Stimulated activated CD8-positive, alpha-beta memory T cell treated with anti-CD3 and anti-CD28 coated beads, Interleukin-7, amount 100 ng/mL, for 48 hours (primary cell): ENCODE measurements around the gene CHST5.
"Not testable (repeated sequence)": the region's sequence is repeated elsewhere in the genome, so short reads cannot be mapped to it uniquely, and the experiment has no call there.

Experiments used
- DNase-seq, 2 donors: peaks; one replicate each; pipeline ENCODE4 v3.0.0-alpha.2; 2020; ENCODE audit warnings: low read depth in 1 of 2; ENCODE audit errors: extremely low read depth in 1 of 2

CHST5 gene

GRCh38 chr16:75552951-75553350 is 17.0 kb upstream of the CHST5 start:
- DNase-seq: no peak

- no peak for DNase-seq
These were observed 14.3 kb upstream of the CHST5 start for GRCh38 chr16:75550211-75550662.

GRCh38 chr16:75548456-75548855 is 12.5 kb upstream of the CHST5 start:
- not testable (repeated sequence) for DNase-seq

- DNase-seq: no peak
These were observed 10.4 kb upstream of the CHST5 start for GRCh38 chr16:75546293-75546692.

- not testable (repeated sequence) for DNase-seq
These were observed 10.0 kb upstream of the CHST5 start for GRCh38 chr16:75545879-75546278.

GRCh38 chr16:75542462-75542861 is 6.6 kb upstream of the CHST5 start:
- DNase-seq: not testable (repeated sequence)

- DNase-seq: no peak
These were observed 5.3 kb upstream of the CHST5 start for GRCh38 chr16:75541236-75541635.

- DNase-seq: not testable (repeated sequence)
These were observed 3.1 kb upstream of the CHST5 start for GRCh38 chr16:75538882-75539565.

- DNase-seq: no peak
These were observed 1.9 kb upstream of the CHST5 start for GRCh38 chr16:75537776-75538175.

GRCh38 chr16:75535211-75535843 is 581 bp downstream of the CHST5 start:
- DNase-seq: no peak

GRCh38 chr16:75534560-75535205 is 1.2 kb downstream of the CHST5 start:
- no peak for DNase-seq

GRCh38 chr16:75532791-75533190 is 3.1 kb downstream of the CHST5 start:
- no peak for DNase-seq

GRCh38 chr16:75532142-75532765 is 3.7 kb downstream of the CHST5 start:
- DNase-seq: no peak

GRCh38 chr16:75529959-75530358 is 5.9 kb downstream of the CHST5 start:
- DNase-seq: no peak

GRCh38 chr16:75529056-75529905 is 6.6 kb downstream of the CHST5 start:
- DNase-seq: no peak

- no peak for DNase-seq
These were observed 8.0 kb downstream of the CHST5 start for GRCh38 chr16:75527825-75528299.

GRCh38 chr16:75526032-75526790 is 9.7 kb downstream of the CHST5 start:
- DNase-seq: no peak

GRCh38 chr16:75519175-75519574 is 16.7 kb downstream of the CHST5 start:
- DNase-seq: no peak

- peak in 1 of 2 donors; percentile 5 for DNase-seq
These were observed 19.5 kb downstream of the CHST5 start for GRCh38 chr16:75516189-75516966.
